Measurements from ENCODE around the gene UBASH3A. TPM values are rescaled to one million over a fixed set of nuclear protein-coding genes. Genes with fewer than 3 reads are reported as not detected.

Gene UBASH3A
- total RNA-seq, 1 donor from 2014 or later: not detected

GRCh38 chr21:42369821-42370220 lies 33.9 kb upstream of the UBASH3A start:
- Histone ChIP-seq H4K20me1 (ENCODE audit: low read depth) (no peaks in the 10 kb centered on the region), H3K27ac (no peak overlapping the region), H2AFZ (replicated peaks) (no peak overlapping the region), H3K79me2 (ENCODE audit: low read depth) (no peaks in the 10 kb centered on the region), H3K36me3 (no peaks in the 10 kb centered on the region), H3K4me2 (no peak overlapping the region), H3K27me3 (no peaks in the 10 kb centered on the region), H3K4me3 (no peak overlapping the region), H3F3A (ENCODE audit: low read depth) (no peaks in the 10 kb centered on the region), H3K9me3 (ENCODE audit: low read depth) (no peaks in the 10 kb centered on the region), H3K9ac (no peak overlapping the region), H3K4me1 (peaks cover 4% of the 10 kb centered on the region)
- Mint-ChIP-seq H3K9me3 (peaks cover 3% of the 10 kb centered on the region), H3K27me3 (ENCODE audit: insufficient read depth, low read depth) (peaks cover 10% of the 10 kb centered on the region), H3K27ac (no peak overlapping the region), H3K4me3 (no peak overlapping the region), H3K36me3 (no peaks in the 10 kb centered on the region), H3K4me1 (peaks cover 26% of the 10 kb centered on the region)
- TF ChIP-seq EZH2 (IDR thresholded peaks at IDR 0.05): no peak
- TF ChIP-seq CTCF (IDR thresholded peaks at IDR 0.05): peak; percentile 29
- DNase-seq (ENCODE audit: low spot score): peak; percentile 15

GRCh38 chr21:42370894-42371654 lies 32.6 kb upstream of the UBASH3A start:
- TF ChIP-seq CTCF (IDR thresholded peaks at IDR 0.05) (no peak), EZH2phosphoT487 (IDR thresholded peaks at IDR 0.05) (no peak), EZH2 (IDR thresholded peaks at IDR 0.05) (no peak)
- Mint-ChIP-seq H3K9me3 (peaks cover 3% of the 10 kb centered on the region), H3K27me3 (ENCODE audit: insufficient read depth, low read depth) (peaks cover 12% of the 10 kb centered on the region), H3K27ac (peak overlapping the region; percentile 52), H3K4me1 (peaks cover 27% of the 10 kb centered on the region), H3K4me3 (peak overlapping the region; percentile 31), H3K36me3 (no peaks in the 10 kb centered on the region)
- no peaks in the 10 kb centered on the region for H3K79me2 ChIP-seq (ENCODE audit: low read depth)
- DNase-seq (ENCODE audit: low spot score): no peak
- H3K27ac ChIP-seq: no peak overlapping the region
- no peaks in the 10 kb centered on the region for H3F3A ChIP-seq (ENCODE audit: low read depth)
- no peak overlapping the region for H3K9ac ChIP-seq
- no peak overlapping the region for H3K4me3 ChIP-seq
- H4K20me1 ChIP-seq (ENCODE audit: low read depth): no peaks in the 10 kb centered on the region
- H3K27me3 ChIP-seq: no peaks in the 10 kb centered on the region
- H3K9me3 ChIP-seq (ENCODE audit: low read depth): no peaks in the 10 kb centered on the region
- H3K4me2 ChIP-seq: no peak overlapping the region
- H2AFZ ChIP-seq (replicated peaks): no peak overlapping the region
- H3K36me3 ChIP-seq: no peaks in the 10 kb centered on the region
- H3K4me1 ChIP-seq: peaks cover 10% of the 10 kb centered on the region

- no peak overlapping the region for H3K27ac ChIP-seq
- peaks cover 10% of the 10 kb centered on the region for H3K4me1 ChIP-seq
- peaks cover 16% of the 10 kb centered on the region for H3K4me1 Mint-ChIP-seq
- H3K9me3 Mint-ChIP-seq: peaks cover 5% of the 10 kb centered on the region
- H3K27ac Mint-ChIP-seq: peak overlapping the region; percentile 46
- no peaks in the 10 kb centered on the region for H3K36me3 Mint-ChIP-seq
- no peaks in the 10 kb centered on the region for H3K36me3 ChIP-seq
- no peak for DNase-seq (ENCODE audit: low spot score)
- no peak overlapping the region for H3K4me2 ChIP-seq
- no peaks in the 10 kb centered on the region for H3K79me2 ChIP-seq (ENCODE audit: low read depth)
- H3K9me3 ChIP-seq (ENCODE audit: low read depth): no peaks in the 10 kb centered on the region
- no peaks in the 10 kb centered on the region for H3K27me3 ChIP-seq
- H3F3A ChIP-seq (ENCODE audit: low read depth): no peaks in the 10 kb centered on the region
- no peaks in the 10 kb centered on the region for H4K20me1 ChIP-seq (ENCODE audit: low read depth)
- TF ChIP-seq CTCF (IDR thresholded peaks at IDR 0.05) (no peak), EZH2phosphoT487 (IDR thresholded peaks at IDR 0.05) (no peak)
- H3K4me3 Mint-ChIP-seq: no peak overlapping the region
- no peak overlapping the region for H3K4me3 ChIP-seq
- H3K27me3 Mint-ChIP-seq (ENCODE audit: insufficient read depth, low read depth): peaks cover 12% of the 10 kb centered on the region
- no peak overlapping the region for H3K9ac ChIP-seq
- H2AFZ ChIP-seq (replicated peaks): no peak overlapping the region
Observed at GRCh38 chr21:42373196-42373907, 30.4 kb upstream of the UBASH3A start.
